A172 (cell line): ENCODE data around the gene CDC42BPA. TPM values are rescaled to one million over a fixed set of nuclear protein-coding genes. Genes with fewer than 3 reads are reported as not detected.
"Not testable (repeated sequence)": the region's sequence is repeated elsewhere in the genome, so short reads cannot be mapped to it uniquely, and the experiment has no call there.

Experiments used
- DNase-seq: peaks from one replicate; pipeline ENCODE4 v3.0.0-alpha.2; 2015; ENCODE audit warnings: low spot score
- total RNA-seq: library from RNA; depleted of rRNA; stranded (reverse); fragments of >200 nt; shearing (Covaris generic); gene quantifications from 2 replicates; pipeline ENCODE4 v1.2.3, GENCODE V29; 2014

The CDC42BPA gene
- total RNA-seq, 1 experiment from 2014 or later, result 36.9 TPM

- no peak for DNase-seq
These were observed 9.6 kb downstream of the CDC42BPA start for GRCh38 chr1:227308367-227309336.

- DNase-seq, result no peak
These were observed 11.6 kb downstream of the CDC42BPA start for GRCh38 chr1:227306689-227307088.

DNA sequence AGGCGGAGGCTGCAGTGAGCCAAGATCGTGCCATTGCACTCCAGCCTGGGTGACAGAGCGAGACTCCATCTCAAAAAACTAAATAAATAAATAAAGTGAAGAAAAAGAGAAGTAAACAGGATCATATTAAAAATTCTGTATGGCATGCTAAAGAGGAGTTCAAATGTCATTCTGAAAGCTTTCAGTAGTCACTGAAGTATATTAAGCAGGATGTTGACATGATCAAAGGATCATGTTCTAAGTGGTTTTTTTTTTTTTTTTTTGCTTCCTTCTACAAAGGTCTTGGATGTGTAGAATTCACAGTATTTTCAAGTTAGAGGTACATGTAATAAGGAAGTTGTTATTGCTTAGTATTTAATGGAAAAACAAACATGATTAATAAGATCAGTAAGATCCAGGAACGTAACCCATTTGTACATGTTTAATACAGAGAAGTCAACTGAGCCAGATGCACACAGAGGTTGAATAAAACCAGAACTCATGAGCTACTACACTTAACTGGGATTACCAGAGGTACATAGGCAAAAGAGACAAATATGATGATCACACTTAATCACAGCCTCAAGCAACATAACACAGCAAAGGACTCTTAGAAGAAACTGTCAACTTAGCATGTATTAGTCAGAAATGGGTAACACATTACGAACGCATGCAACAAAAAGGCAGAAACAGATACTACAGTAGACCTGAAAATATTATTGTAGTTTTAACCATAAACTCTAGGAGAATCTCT is 12.2 kb downstream of the CDC42BPA start:
- DNase-seq, result no peak

- DNase-seq, result no peak
These were observed 13.6 kb downstream of the CDC42BPA start for GRCh38 chr1:227304665-227305064.

- no peak for DNase-seq
These were observed 14.6 kb downstream of the CDC42BPA start for GRCh38 chr1:227303662-227304061.

DNA sequence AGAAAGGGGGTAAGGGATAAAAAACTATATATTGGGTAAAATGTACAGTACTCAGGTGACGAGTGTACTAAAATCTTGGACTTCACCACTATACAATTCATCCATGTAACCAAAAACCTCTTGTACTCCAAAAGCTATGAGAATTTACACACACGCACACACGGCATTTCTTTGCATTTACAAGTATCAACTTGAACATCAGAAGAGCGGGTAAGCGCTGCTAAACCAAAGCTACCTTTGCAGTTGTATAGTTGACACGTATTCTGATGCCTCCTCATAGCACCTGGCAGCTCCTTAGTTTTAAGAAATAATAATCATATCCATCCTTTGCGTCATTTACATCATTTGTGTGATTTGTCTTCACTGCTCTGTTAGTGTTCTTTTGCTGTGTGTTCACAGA is 17.6 kb downstream of the CDC42BPA start:
- DNase-seq, result no peak

DNA sequence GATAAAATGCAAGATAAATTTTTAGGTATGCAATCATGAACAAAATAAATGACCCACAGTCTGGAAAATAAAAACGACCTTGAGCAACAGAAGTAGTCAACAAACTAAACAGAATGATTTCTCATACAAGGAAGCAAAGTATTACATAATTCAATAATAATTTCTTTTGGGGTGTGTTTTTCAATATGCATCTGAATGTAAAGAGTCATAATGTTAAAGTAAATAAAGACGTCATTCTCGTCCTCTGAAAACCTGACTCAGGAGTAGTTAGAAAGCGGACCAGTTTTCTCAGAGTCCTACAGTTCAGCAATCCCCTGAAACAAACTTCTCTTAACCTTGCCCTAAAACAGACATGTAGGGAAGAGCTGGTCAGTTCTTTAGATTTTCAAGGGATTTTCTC is 18.6 kb downstream of the CDC42BPA start:
- no peak for DNase-seq

DNA sequence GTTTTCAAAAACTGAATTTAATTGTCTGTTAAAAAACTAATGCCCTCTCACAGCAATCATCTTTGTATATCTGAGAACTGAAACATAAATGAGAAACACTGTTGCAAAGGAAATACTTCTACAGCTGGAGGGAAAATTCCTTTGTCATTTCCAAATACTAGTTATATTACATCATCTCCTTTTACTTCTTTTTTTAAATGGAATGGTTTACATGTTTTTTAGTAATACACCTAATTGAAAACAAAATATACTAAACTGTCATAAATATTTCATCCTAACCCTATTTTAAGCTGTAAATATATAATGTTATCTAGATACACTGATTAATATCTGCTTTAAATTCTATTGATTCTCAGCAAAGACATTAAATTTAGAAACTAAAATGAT is 19.1 kb downstream of the CDC42BPA start:
- peak; percentile 28 for DNase-seq

DNA sequence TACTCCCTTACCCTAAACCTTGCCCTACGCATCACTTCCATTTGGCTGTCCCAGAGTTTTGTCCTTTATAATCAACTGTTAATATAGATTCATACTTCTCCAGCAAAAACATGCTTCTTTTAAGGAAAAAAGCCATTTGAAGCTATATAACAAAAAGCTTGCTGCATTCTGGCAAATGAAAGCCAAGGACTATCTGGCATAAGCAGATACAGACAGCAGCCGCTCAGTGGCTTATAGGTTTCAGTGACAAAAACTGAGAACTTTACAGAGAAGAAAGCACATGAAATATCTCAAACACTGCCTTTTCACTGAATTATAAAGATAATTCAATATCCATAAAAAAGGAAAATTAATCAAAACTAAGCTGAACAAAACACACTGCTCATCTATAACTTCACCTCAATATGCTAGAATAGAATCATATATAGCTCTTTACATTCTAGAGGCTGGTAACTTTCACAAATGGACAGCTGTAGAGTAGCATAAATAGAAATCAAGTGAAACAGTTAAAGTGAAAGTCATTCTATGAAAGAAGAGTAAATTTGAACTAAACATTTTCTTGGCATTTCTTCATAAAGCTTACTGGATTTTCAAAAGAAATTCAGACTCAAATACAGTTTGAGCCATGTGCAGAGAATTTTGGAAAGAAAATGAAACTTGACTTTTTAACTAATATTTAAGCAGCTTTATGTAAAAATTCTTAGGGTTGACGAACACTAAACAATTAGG is 19.6 kb downstream of the CDC42BPA start:
- DNase-seq, result no peak

DNA sequence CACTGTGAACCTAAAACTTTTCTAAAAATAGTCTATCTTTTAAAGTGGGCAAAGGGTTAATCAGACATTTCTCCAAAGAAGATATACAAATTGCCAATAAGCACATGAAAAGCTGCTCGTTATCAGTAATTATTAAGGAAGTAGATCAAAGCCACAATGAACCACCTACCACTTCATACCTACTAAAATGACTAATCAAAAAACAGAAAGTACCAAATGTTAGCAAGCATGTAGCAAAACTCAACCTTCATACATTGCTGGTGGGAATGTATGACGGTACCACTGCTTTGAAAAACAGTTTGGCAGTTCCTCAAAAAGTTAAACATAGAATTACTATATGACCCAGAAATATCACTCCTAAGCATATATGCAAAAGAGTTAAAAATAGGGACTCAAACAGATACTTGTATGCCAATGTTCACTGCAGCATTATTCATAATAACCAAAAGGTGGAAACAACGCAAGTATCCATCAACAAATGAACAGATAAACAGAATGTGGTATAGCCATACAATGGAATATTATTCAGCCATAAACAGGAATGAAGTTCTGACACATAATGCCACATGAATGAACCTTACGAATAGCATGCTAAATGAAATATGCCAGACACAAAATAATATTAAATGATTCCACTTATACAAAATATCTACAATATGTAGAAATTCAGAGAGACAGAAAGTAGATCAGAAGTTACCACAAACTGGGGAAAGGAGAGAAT is 21.1 kb downstream of the CDC42BPA start:
- DNase-seq, result no peak

DNA sequence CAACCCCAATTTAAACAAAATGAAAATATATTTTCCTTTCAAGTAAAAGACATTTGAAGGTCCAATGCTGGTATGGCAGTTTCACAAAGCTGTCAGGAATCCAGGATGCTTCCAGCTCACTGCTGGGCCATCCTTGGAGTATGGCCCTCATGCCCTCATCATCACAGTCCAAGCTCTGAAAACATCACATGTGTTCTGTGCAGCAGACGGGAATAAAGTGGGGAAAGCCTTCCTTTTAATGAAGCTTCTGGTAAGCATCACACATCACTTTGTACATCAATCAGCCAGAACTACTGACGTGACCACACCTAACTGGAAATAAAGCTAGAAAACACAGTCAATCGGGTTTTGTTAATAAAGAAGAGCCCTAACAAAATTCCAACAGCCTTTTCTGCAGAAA is 22.7 kb downstream of the CDC42BPA start:
- DNase-seq, result no peak

GRCh38 chr1:227285745-227286144 is 32.5 kb downstream of the CDC42BPA start:
- DNase-seq, result no peak

DNA sequence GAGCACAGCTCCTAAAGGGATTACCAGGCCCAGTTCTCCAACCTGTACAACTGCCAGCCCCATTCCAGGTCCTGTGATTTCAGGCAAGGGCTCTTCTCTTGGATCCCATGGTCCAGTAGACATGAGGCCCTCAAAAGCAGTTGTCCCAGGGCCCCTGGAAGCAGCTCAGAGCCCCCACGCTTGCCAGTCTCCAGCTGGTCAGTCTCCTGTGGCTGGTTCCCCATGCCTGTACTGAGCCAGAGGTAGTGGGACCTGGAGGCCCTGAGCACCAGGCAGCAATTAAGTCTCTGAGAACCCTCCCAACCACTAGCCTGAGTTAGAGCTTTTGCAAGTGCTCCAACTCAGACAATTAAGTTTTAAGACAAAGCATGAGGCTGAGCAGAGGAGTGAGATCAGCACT is 36.9 kb downstream of the CDC42BPA start:
- no peak for DNase-seq

GRCh38 chr1:227280836-227281235 is 37.5 kb downstream of the CDC42BPA start:
- DNase-seq, result no peak

GRCh38 chr1:227276156-227276693 is 42.1 kb downstream of the CDC42BPA start:
- DNase-seq, result not testable (repeated sequence)

GRCh38 chr1:227273557-227273956 is 44.7 kb downstream of the CDC42BPA start:
- DNase-seq, result peak; percentile 41

GRCh38 chr1:227272428-227272827 is 45.9 kb downstream of the CDC42BPA start:
- DNase-seq, result no peak

DNA sequence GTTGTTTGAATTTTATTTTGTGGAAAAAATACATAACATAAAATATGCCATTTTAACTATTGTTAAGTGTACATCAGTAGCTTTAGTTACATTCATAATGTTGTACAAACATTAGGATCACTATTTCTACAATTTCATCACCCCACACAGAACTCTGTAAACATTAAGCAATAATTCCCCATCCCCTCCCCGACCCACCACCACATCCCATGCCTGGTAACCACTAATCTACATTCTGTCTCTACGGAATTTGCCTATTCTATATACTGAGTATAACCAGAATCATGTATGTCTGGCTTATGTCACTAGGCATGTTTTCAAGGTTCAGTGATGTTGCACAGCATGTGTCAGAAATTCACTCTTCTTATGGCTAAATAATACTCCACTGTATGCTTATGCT is 47.7 kb downstream of the CDC42BPA start:
- DNase-seq, result no peak

DNA sequence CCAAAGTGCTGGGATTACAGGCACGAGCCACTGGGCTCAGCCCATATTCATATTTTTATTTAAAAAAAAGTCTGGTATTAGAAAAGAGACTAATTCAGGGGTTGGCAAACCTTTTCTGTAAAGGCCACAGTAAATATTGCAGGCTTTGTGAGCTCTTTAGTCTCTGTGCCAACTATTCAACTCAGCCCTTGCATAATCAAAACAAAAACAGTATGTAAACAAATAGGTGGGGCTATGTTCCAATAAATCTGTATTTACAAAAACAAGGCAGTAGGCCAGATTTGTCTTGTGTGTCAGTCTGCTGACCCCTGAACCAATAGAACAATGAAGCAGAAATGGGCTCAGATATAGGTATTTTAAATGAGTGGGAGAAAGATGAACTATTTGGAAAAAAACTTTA is 49.3 kb downstream of the CDC42BPA start:
- no peak for DNase-seq

DNA sequence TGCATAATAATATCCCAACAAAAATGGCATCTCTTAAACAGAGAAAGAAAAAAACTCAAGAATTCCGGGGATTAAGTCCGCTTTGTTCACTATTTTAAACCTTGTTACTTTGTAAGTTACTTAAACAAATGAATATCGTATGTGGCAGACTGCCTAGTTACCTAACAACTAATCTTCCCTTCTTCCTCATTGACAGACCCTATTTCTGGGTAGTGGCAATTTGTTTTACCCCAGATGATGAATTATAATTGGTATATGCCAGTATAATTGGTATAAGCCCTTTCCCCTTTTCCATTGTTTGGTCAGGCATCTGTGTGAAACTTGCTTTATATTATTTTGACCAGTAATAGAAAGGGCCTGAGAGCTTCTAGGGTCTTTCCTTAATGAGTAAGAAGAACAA is 52.4 kb downstream of the CDC42BPA start:
- DNase-seq, result no peak

- no peak for DNase-seq
These were observed 54.4 kb downstream of the CDC42BPA start for GRCh38 chr1:227263869-227264268.
